Measurements from ENCODE around the gene NR6A1. TPM values are rescaled to one million over a fixed set of nuclear protein-coding genes. Genes with fewer than 3 reads are reported as not detected.

The NR6A1 gene
- total and polyA plus RNA-seq, 2 experiments from 2014 or later, result 44.2 to 139 TPM

GRCh38 chr9:124475868-124476690, 295.0 kb downstream of the NR6A1 start:
- ATAC-seq, result no peak
- no peak overlapping the region for H3K4me3 ChIP-seq
- no peaks in the 10 kb centered on the region for H3K9me2 ChIP-seq (ENCODE audit: insufficient read depth)
- DNase-seq (ENCODE audit: low spot score), result no peak
- no peak overlapping the region for H3K27ac ChIP-seq (ENCODE audit: low read depth)
- Mint-ChIP-seq H3K4me1 (peaks cover 13% of the 10 kb centered on the region), H3K27ac (no peak overlapping the region), H3K27me3 (ENCODE audit: insufficient read depth, low read depth, poor library complexity) (peaks cover 34% of the 10 kb centered on the region), H3K36me3 (ENCODE audit: low read depth) (no peaks in the 10 kb centered on the region), H3K9me3 (no peaks in the 10 kb centered on the region), H3K4me3 (no peak overlapping the region)
- no peaks in the 10 kb centered on the region for H3K36me3 ChIP-seq (ENCODE audit: insufficient read depth)
- no peak for TF ChIP-seq NANOG (IDR thresholded peaks at IDR 0.05; ENCODE audit: borderline replicate concordance)
- no peak for TF ChIP-seq CREB1 (CRISPR knock-in tag; IDR thresholded peaks at IDR 0.05; ENCODE audit: low read depth)
- TF ChIP-seq ZNF462 (CRISPR knock-in tag; IDR thresholded peaks at IDR 0.05), result no peak
- no peak for TF ChIP-seq ZNF114 (CRISPR knock-in tag; IDR thresholded peaks at IDR 0.05)
- no peak for TF ChIP-seq EZH2phosphoT487 (IDR thresholded peaks at IDR 0.05; ENCODE audit: unreplicated experiment)
- no peak overlapping the region for H2AFZ ChIP-seq
- H3K27me3 ChIP-seq (ENCODE audit: insufficient read depth), result peaks cover 43% of the 10 kb centered on the region
- no peak overlapping the region for H3K4me2 ChIP-seq
- peaks cover 11% of the 10 kb centered on the region; the same call in 1 of the 2 replicates for H3K4me1 ChIP-seq (ENCODE audit: insufficient read depth)
- 0 out of 2 replicates have a peak, but pooled peaks cover 2% of the 10 kb centered on the region for H3F3A ChIP-seq (replicated peaks; ENCODE audit: low read depth)
- no peaks in the 10 kb centered on the region for H4K20me1 ChIP-seq (replicated peaks; ENCODE audit: insufficient read depth)
- H3K79me2 ChIP-seq (replicated peaks; ENCODE audit: insufficient read depth), result no peaks in the 10 kb centered on the region
